ENCODE results near the gene MAP1S.

- TF ChIP-seq GABPA (IDR thresholded peaks at IDR 0.05; ENCODE audit: low read depth) (no peak), REST (IDR thresholded peaks at IDR 0.05; ENCODE audit: insufficient replicate concordance, low read depth) (no peak), POLR2AphosphoS5 (IDR thresholded peaks at IDR 0.05; ENCODE audit: low read depth) (no peak), SPI1 (IDR thresholded peaks at IDR 0.05; ENCODE audit: borderline replicate concordance, low read depth) (no peak)
- TF ChIP-seq, protein P1, sequence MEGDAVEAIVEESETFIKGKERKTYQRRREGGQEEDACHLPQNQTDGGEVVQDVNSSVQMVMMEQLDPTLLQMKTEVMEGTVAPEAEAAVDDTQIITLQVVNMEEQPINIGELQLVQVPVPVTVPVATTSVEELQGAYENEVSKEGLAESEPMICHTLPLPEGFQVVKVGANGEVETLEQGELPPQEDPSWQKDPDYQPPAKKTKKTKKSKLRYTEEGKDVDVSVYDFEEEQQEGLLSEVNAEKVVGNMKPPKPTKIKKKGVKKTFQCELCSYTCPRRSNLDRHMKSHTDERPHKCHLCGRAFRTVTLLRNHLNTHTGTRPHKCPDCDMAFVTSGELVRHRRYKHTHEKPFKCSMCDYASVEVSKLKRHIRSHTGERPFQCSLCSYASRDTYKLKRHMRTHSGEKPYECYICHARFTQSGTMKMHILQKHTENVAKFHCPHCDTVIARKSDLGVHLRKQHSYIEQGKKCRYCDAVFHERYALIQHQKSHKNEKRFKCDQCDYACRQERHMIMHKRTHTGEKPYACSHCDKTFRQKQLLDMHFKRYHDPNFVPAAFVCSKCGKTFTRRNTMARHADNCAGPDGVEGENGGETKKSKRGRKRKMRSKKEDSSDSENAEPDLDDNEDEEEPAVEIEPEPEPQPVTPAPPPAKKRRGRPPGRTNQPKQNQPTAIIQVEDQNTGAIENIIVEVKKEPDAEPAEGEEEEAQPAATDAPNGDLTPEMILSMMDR (IDR thresholded peaks at IDR 0.05; ENCODE audit: insufficient read depth, low read length) = peak; percentile 85
Observed at GRCh38 chr19:17703824-17704463, 15.3 kb upstream of the MAP1S start.

Data from HL-60 (cell line).